K562 (cell line): ENCODE results near the gene FOXL3. TPM values are rescaled to one million over a fixed set of nuclear protein-coding genes. Genes with fewer than 3 reads are reported as not detected.

Experiments used
- ATAC-seq: fragments of 200-7000 bp; cut with Tn5 transposase; 3 replicates; pipeline ENCODE4 v1.9.1; 2020; ENCODE audit warnings: moderate library complexity
- BruUV-seq: library from RNA; stranded (reverse); fragments of 400-500 nt; replicated peaks from 2 replicates; lab custom pipeline; 2021; lab: Mats Ljungman, UMichigan
- CTCF ChIA-PET: fragments of 300-600 bp; formaldehyde crosslinking; extraction: SDS; loops from one replicate; lab custom pipeline; 2021; ENCODE audit warnings: low intra/inter-chr PET ratio; lab: Yijun Ruan, JAX
- POLR2A ChIA-PET: fragments of 300-600, 350-650 bp; sonication (Branson Sonifier 250); formaldehyde crosslinking; extraction: SDS; loops from one replicate; lab custom pipeline; 2021; ENCODE audit warnings: antibody characterized with exemption, inconsistent platforms; lab: Yijun Ruan, JAX
- DNase-seq, 4 experiments: peaks; one replicate each; pipeline versions ENCODE4 v3.0.0 to v3.0.0-alpha.2; 2011 to 2018; ENCODE audit warnings: low spot score in 3 of 4, mixed read lengths in 3 of 4; ENCODE audit errors: extremely low read depth in 1 of 4
- FAIRE-seq: peaks from 2 replicates; lab custom pipeline; 2011; peaks lifted over from hg19 to GRCh38; lab: Jason Lieb, UNC
- H2AFZ ChIP-seq: 2 replicates; pipeline ENCODE4 v1.6.0; 2011; ENCODE audit warnings: low read depth, low read length, control low read depth, inconsistent platforms
- H3K27ac ChIP-seq: fragments of 200-600 bp; 3 replicates; pipeline ENCODE4 v1.8.0; 2011; ENCODE audit warnings: low read depth, mild to moderate bottlenecking, control low read depth, inconsistent platforms, low read length, moderate library complexity, mixed read lengths; ENCODE audit errors: extremely low read depth
- H3K27me3 ChIP-seq, 2 experiments: fragments of 300-600 bp in 1 of 2; 2 replicates in 1 of 2; 3 replicates in 1 of 2; pipeline versions ENCODE4 v1.6.0 to v1.8.0; 2011; ENCODE audit warnings: inconsistent platforms in 2 of 2, low read length in 2 of 2, mild to moderate bottlenecking in 1 of 2, mixed read lengths in 1 of 2, moderate library complexity in 1 of 2; ENCODE audit not compliant: control insufficient read depth in 2 of 2, insufficient read depth in 2 of 2
- H3K36me3 ChIP-seq: fragments of 300-600 bp; 3 replicates; pipeline ENCODE4 v1.8.0; 2011; ENCODE audit warnings: mild to moderate bottlenecking, low read length, inconsistent platforms; ENCODE audit not compliant: control insufficient read depth, insufficient read depth
- H3K4me1 ChIP-seq, 2 experiments: fragments of 200-600 bp in 1 of 2; replicated peaks in 1 of 2; 2 replicates in 1 of 2; 3 replicates in 1 of 2; pipeline versions ENCODE4 v1.5.1 to v1.8.0; 2011; ENCODE audit warnings: inconsistent platforms in 2 of 2, low read length in 2 of 2, mild to moderate bottlenecking in 1 of 2, mixed read lengths in 1 of 2, moderate library complexity in 1 of 2; ENCODE audit not compliant: control insufficient read depth in 2 of 2, insufficient read depth in 2 of 2
- H3K4me2 ChIP-seq: 2 replicates; pipeline ENCODE4 v1.6.1; 2011; ENCODE audit warnings: low read length, control low read depth, inconsistent platforms, mixed read lengths; ENCODE audit not compliant: insufficient read depth
- H3K4me3 ChIP-seq: fragments of 200-600 bp; sonication (generic), shearing (Covaris generic); 2 replicates; pipeline ENCODE4 v1.5.1; 2016; ENCODE audit warnings: control low read depth, inconsistent platforms
- H3K79me2 ChIP-seq: fragments of 200-600 bp; 3 replicates; pipeline ENCODE4 v1.8.0; 2011; ENCODE audit warnings: low read length, inconsistent platforms; ENCODE audit not compliant: control insufficient read depth, insufficient read depth
- H3K9ac ChIP-seq, 2 experiments: 2 replicates each; pipeline versions ENCODE4 v1.6.0 to v1.6.1; 2011; ENCODE audit warnings: low read depth in 2 of 2, low read length in 2 of 2, control low read depth in 1 of 2, inconsistent platforms in 1 of 2, mild to moderate bottlenecking in 1 of 2, mixed read lengths in 1 of 2; ENCODE audit not compliant: insufficient read depth in 1 of 2
- H3K9me1 ChIP-seq: one replicate; pipeline ENCODE4 v1.6.0; 2011; ENCODE audit warnings: inconsistent platforms, mild to moderate bottlenecking, low read length, moderate library complexity; ENCODE audit not compliant: control insufficient read depth, insufficient read depth
- H3K9me3 ChIP-seq: replicated peaks from 2 replicates; pipeline ENCODE4 v1.5.1; 2011; ENCODE audit warnings: low read depth, low read length, inconsistent platforms; ENCODE audit not compliant: control insufficient read depth, insufficient read depth
- H4K20me1 ChIP-seq: replicated peaks from 2 replicates; pipeline ENCODE4 v1.6.1; 2011; ENCODE audit warnings: low read length, inconsistent platforms, mixed read lengths; ENCODE audit not compliant: control insufficient read depth, insufficient read depth
- ETV6 ChIP-seq, 3 experiments: fragments of 150-350 bp in 1 of 3; sonication (generic) in 1 of 3; formaldehyde crosslinking in 1 of 3; IDR thresholded peaks; 2 replicates each; pipeline versions ENCODE4 v1.6.1 to v1.8.0; 2014 to 2022; ENCODE audit warnings: borderline replicate concordance in 2 of 3, low read depth in 2 of 3, antibody characterized with exemption in 1 of 3, low read length in 1 of 3, mild to moderate bottlenecking in 1 of 3, missing genetic modification reagents in 1 of 3
- NRF1 ChIP-seq, 2 experiments: fragments of 450-650 bp; IDR thresholded peaks in 1 of 2; conservative IDR thresholded peaks in 1 of 2; 2 replicates each; pipeline ENCODE4 v1.6.1; 2014; ENCODE audit warnings: mild to moderate bottlenecking in 2 of 2
- RAD51 ChIP-seq: fragments of 450-650 bp; IDR thresholded peaks from 2 replicates; pipeline ENCODE4 v1.7.1; 2016; ENCODE audit warnings: low read depth, mild to moderate bottlenecking, borderline replicate concordance
- TFE3 ChIP-seq: fragments of 450-650 bp; formaldehyde crosslinking; IDR thresholded peaks from 2 replicates; pipeline ENCODE4 v1.4.0; 2020; ENCODE audit warnings: mild to moderate bottlenecking, mixed read lengths
- WGBS: fragments of 100-300 bp; shearing (Covaris generic); methylation state at CpG from one replicate; pipeline ENCODE4 v1.1.6; 2016; ENCODE audit warnings: low coverage, mixed read lengths; ENCODE audit not compliant: insufficient coverage; ENCODE audit errors: missing lambda C conversion rate; 5-methylcytosine and 5-hydroxymethylcytosine counted together
- in situ Hi-C: fragments of 300-500 bp; cut with MboI; formaldehyde crosslinking; loops from 4 replicates; pipeline ENCODE4 v1.15.0; 2018; ENCODE audit warnings: inconsistent platforms, mixed read lengths
- intact Hi-C: fragments of 100-400 bp; cut with micrococcal nuclease; formaldehyde crosslinking; loops from 2 replicates; pipeline ENCODE4 v1.14.2; 2022
- polyA plus RNA-seq, 8 experiments: library from polyadenylated mRNA; depleted of rRNA in 4 of 8; stranded (reverse) in 5 of 8; unstranded in 3 of 8; fragments of >200 nt; fragmentation: Nextera tagmentation in 2 of 8; fragmentation: Illumina TruSeq in 1 of 8; extraction: Ambion mirVana in 2 of 8; extraction: Trizol in 1 of 8; gene quantifications; 2 replicates each; pipeline versions ENCODE4 v1.2.1 to v1.2.3, GENCODE V29; 2011 to 2014; ENCODE audit warnings: inconsistent platforms in 1 of 8, missing spikeins in 1 of 8
- total RNA-seq, 7 experiments: library from RNA; depleted of rRNA in 6 of 7; stranded (reverse); fragments of >200 nt in 6 of 7; fragmentation: Illumina TruSeq in 2 of 7; extraction: Trizol in 2 of 7; gene quantifications; 2 replicates each; pipeline versions ENCODE4 v1.2.1 to v1.2.3, GENCODE V29; 2011 to 2021; ENCODE audit warnings: low replicate concordance in 1 of 7

Gene FOXL3
- total and polyA plus RNA-seq, 9 of the 15 experiments (the other 6 are each of a cell fraction or from before 2014, with no cell fraction given), result not detected

GRCh38 chr7:312424-312823 lies 22.5 kb downstream of the FOXL3 start:
- Histone ChIP-seq H2AFZ (no peak overlapping the region), H3K27ac (no peak overlapping the region), H3K27me3 (peaks cover 56 to 64% of the 10 kb centered on the region in 2 experiments), H3K9me3 (no peaks in the 10 kb centered on the region), H3K4me3 (no peak overlapping the region), H3K79me2 (no peaks in the 10 kb centered on the region), H4K20me1 (no peaks in the 10 kb centered on the region)
- BruUV-seq, result no TSS peak
- intact Hi-C loops, result loop anchor here (10.0 kb wide), 1 partner anchor 652 kb away; no protein-coding TSS in a partner anchor
- FAIRE-seq (no peak), DNase-seq (no peak)
- POLR2A ChIA-PET, result no interaction called here
- 0 out of 4 replicates have a peak, but pooled peaks of 1 of the 2 experiments have one; percentile 20 for TF ChIP-seq NRF1 (conservative IDR thresholded peaks at IDR 0.05 in 1 of 2, IDR thresholded peaks at IDR 0.05 in 1 of 2)
- peak; percentile 75 for TF ChIP-seq TFE3 (CRISPR knock-in tag)
- no peak for TF ChIP-seq ETV6 (IDR thresholded peaks at IDR 0.05; ENCODE audit: borderline replicate concordance in 1 of 2, low read depth in 2 of 2, low read length in 1 of 2)
- TF ChIP-seq ETV6 (CRISPR knock-in tag; IDR thresholded peaks at IDR 0.05; ENCODE audit: borderline replicate concordance), result no peak
- TF ChIP-seq RAD51, result peak; percentile 62
- TF ChIP-seq, all 486 proteins: peak for 3
- 0% methylated on average over 6 of the region's 6 CpGs for whole genome bisulfite sequencing
- ATAC-seq, result no peak
- H3K9me1 ChIP-seq, result no peaks in the 10 kb centered on the region
- in situ Hi-C loops, result loop anchor here (10.0 kb wide), 2 partner anchors 462 to 652 kb away; no protein-coding TSS in a partner anchor
- H3K36me3 ChIP-seq, result no peaks in the 10 kb centered on the region
- H3K4me1 ChIP-seq, result no peaks in the 10 kb centered on the region
- no peak overlapping the region for H3K4me2 ChIP-seq
- CTCF ChIA-PET, result interaction anchor here (0.6 kb wide), 1 partner anchor 100 kb away, joined by 3 read pairs; no protein-coding TSS in a partner anchor
- no peak overlapping the region for H3K9ac ChIP-seq
